Measurements from ENCODE around the gene CNFN. TPM values are rescaled to one million over a fixed set of nuclear protein-coding genes. Genes with fewer than 3 reads are reported as not detected.

The CNFN gene, protein sequence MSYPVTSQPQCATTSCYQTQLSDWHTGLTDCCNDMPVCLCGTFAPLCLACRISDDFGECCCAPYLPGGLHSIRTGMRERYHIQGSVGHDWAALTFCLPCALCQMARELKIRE
- 1 to 10 TPM in 1 of 4 donors, not detected in 3; 2.7 TPM for total RNA-seq

- H3K9me3 ChIP-seq: no peaks in the 10 kb centered on the region
- H3K36me3 ChIP-seq: no peaks in the 10 kb centered on the region
- in situ Hi-C loops (cut with MboI; ENCODE audit: low pct_ligation_motif_present in 1 of 4, low pct_unique_long_range_greater_than_20kb in 1 of 4, low sequenced_read_pairs in 3 of 4) (no loop called here), intact Hi-C loops (cut with DNase I; ENCODE audit: low total_unique reads) (no loop called here)
- H3K4me3 ChIP-seq: no peak within 1 kb of the TSS
- TF ChIP-seq, protein P1, sequence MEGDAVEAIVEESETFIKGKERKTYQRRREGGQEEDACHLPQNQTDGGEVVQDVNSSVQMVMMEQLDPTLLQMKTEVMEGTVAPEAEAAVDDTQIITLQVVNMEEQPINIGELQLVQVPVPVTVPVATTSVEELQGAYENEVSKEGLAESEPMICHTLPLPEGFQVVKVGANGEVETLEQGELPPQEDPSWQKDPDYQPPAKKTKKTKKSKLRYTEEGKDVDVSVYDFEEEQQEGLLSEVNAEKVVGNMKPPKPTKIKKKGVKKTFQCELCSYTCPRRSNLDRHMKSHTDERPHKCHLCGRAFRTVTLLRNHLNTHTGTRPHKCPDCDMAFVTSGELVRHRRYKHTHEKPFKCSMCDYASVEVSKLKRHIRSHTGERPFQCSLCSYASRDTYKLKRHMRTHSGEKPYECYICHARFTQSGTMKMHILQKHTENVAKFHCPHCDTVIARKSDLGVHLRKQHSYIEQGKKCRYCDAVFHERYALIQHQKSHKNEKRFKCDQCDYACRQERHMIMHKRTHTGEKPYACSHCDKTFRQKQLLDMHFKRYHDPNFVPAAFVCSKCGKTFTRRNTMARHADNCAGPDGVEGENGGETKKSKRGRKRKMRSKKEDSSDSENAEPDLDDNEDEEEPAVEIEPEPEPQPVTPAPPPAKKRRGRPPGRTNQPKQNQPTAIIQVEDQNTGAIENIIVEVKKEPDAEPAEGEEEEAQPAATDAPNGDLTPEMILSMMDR (IDR thresholded peaks at IDR 0.05): no peak
- no peak for TF ChIP-seq POLR2A (IDR thresholded peaks at IDR 0.05)
- no peak for TF ChIP-seq POLR2AphosphoS5 (IDR thresholded peaks at IDR 0.05)
- TF ChIP-seq EP300 (IDR thresholded peaks at IDR 0.05; ENCODE audit: low read depth): no peak
- H3K27ac ChIP-seq: no peak within 1 kb of the TSS
- 60 to 70% methylated on average over 4 to 12 of the region's 12 CpGs for WGBS, 2 donors (ENCODE audit: low coverage in 1 of 2)
- H3K4me1 ChIP-seq: peaks cover 7 to 12% (median 10%) of the 10 kb centered on the region in 4 donors
- DNase-seq: no peak
- H3K27me3 ChIP-seq: peaks cover 48% of the 10 kb centered on the region
These were observed at the start of gene CNFN for GRCh38 chr19:42389899-42390298. TSS of gene CNFN (minus strand) at chr19:42390297. CDS start at chr19:42389037, 1,260 bp downstream.

DNA sequence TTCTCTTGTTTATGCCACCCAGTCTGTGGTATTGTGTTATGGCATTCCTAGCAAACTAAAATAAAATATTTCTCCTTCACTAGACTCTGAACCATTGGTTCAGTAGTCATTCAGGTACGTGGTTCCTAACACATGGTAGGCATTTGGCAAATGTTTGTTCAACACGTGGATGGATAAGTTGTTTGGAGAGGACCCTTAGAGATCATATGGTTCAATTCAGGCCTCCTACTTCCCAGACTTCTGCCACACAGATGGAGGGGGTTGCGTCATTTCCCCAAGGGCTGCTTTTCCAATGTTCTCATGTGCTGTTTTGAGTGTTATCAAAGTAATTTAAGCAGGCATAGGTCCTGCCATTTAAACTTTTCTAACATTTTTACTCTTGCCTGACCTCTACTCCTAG, 45.9 kb upstream of the CNFN start:
- H3K4me3 ChIP-seq: no peak overlapping the region
- no peaks in the 10 kb centered on the region for H3K9me3 ChIP-seq
- H3K27ac ChIP-seq: no peak overlapping the region
- TF ChIP-seq, protein P1 (IDR thresholded peaks at IDR 0.05): no peak
- TF ChIP-seq EP300 (IDR thresholded peaks at IDR 0.05; ENCODE audit: low read depth): no peak
- TF ChIP-seq POLR2AphosphoS5 (IDR thresholded peaks at IDR 0.05): no peak
- TF ChIP-seq POLR2A (IDR thresholded peaks at IDR 0.05): no peak
- 70 to 79% methylated on average over 3 of the region's 3 CpGs for WGBS, 2 donors (ENCODE audit: low coverage in 1 of 2)
- DNase-seq: no peak
- no peaks in the 10 kb centered on the region for H3K36me3 ChIP-seq
- no peaks in the 10 kb centered on the region for H3K27me3 ChIP-seq
- intact Hi-C loops (cut with DNase I; ENCODE audit: low total_unique reads): no loop called here
- H3K4me1 ChIP-seq: peaks cover 3 to 22% (median 11%) of the 10 kb centered on the region in 4 donors
- in situ Hi-C loops (cut with MboI; ENCODE audit: low pct_ligation_motif_present in 1 of 4, low pct_unique_long_range_greater_than_20kb in 1 of 4, low sequenced_read_pairs in 3 of 4): no loop called here

GRCh38 chr19:42435316-42435715, 45.2 kb upstream of the CNFN start:
- WGBS, 2 donors (ENCODE audit: low coverage in 1 of 2): 92 to 96% methylated on average over 4 to 6 of the region's 6 CpGs
- intact Hi-C loops (cut with DNase I; ENCODE audit: low total_unique reads) (no loop called here), in situ Hi-C loops (cut with MboI; ENCODE audit: low pct_ligation_motif_present in 1 of 4, low pct_unique_long_range_greater_than_20kb in 1 of 4, low sequenced_read_pairs in 3 of 4) (no loop called here)
- H3K27ac ChIP-seq: no peak overlapping the region
- no peaks in the 10 kb centered on the region for H3K36me3 ChIP-seq
- no peaks in the 10 kb centered on the region for H3K27me3 ChIP-seq
- no peaks in the 10 kb centered on the region for H3K9me3 ChIP-seq
- TF ChIP-seq POLR2AphosphoS5 (IDR thresholded peaks at IDR 0.05) (no peak), EP300 (IDR thresholded peaks at IDR 0.05; ENCODE audit: low read depth) (no peak), POLR2A (IDR thresholded peaks at IDR 0.05) (no peak)
- TF ChIP-seq, protein P1 (IDR thresholded peaks at IDR 0.05): no peak
- no peak for DNase-seq
- peaks cover 3 to 16% (median 6%) of the 10 kb centered on the region in 4 donors for H3K4me1 ChIP-seq
- H3K4me3 ChIP-seq: no peak overlapping the region

- no peaks in the 10 kb centered on the region for H3K9me3 ChIP-seq
- no peaks in the 10 kb centered on the region for H3K36me3 ChIP-seq
- intact Hi-C loops (cut with DNase I; ENCODE audit: low total_unique reads) (no loop called here), in situ Hi-C loops (cut with MboI; ENCODE audit: low pct_ligation_motif_present in 1 of 4, low pct_unique_long_range_greater_than_20kb in 1 of 4, low sequenced_read_pairs in 3 of 4) (no loop called here)
- H3K27me3 ChIP-seq: no peaks in the 10 kb centered on the region
- WGBS, 2 donors (ENCODE audit: low coverage in 1 of 2): 36 to 44% methylated on average over 7 to 9 of the region's 9 CpGs
- H3K4me3 ChIP-seq: no peak overlapping the region
- DNase-seq: peak; percentile 93
- H3K27ac ChIP-seq: peak overlapping the region; percentile 23 to 66 (median 49)
- H3K4me1 ChIP-seq: peaks cover 3 to 13% (median 5%) of the 10 kb centered on the region in 4 donors
- TF ChIP-seq POLR2A (IDR thresholded peaks at IDR 0.05) (no peak), POLR2AphosphoS5 (IDR thresholded peaks at IDR 0.05) (peak in 1 of 3 donors; percentile 50), EP300 (IDR thresholded peaks at IDR 0.05; ENCODE audit: low read depth) (no peak)
- TF ChIP-seq, protein P1 (IDR thresholded peaks at IDR 0.05): peak; percentile 59 to 83 (median 71)
These were observed 43.6 kb upstream of the CNFN start for GRCh38 chr19:42433503-42434260.

Measured in transverse colon (tissue), 4 donors.